HG03457 (cell line): ENCODE data around the gene ECHDC3.

Experiments
- ATAC-seq: cut with Tn5 transposase; IDR thresholded peaks from one replicate; pipeline ENCODE4 v1.9.1; 2021; ENCODE audit warnings: moderate number of reproducible peaks; ENCODE audit not compliant: unreplicated experiment

Gene ECHDC3

GRCh38 chr10:11746883-11747539, 4.8 kb downstream of the ECHDC3 start:
- no peak for ATAC-seq

- no peak for ATAC-seq
Measured at GRCh38 chr10:11748866-11749265, 6.7 kb downstream of the ECHDC3 start.

GRCh38 chr10:11750420-11750819, 8.2 kb downstream of the ECHDC3 start:
- ATAC-seq = no peak

GRCh38 chr10:11754173-11754572, 12.0 kb downstream of the ECHDC3 start:
- no peak for ATAC-seq

GRCh38 chr10:11754620-11755019, 12.4 kb downstream of the ECHDC3 start:
- ATAC-seq = no peak

GRCh38 chr10:11755512-11756263, 13.5 kb downstream of the ECHDC3 start:
- no peak for ATAC-seq

- no peak for ATAC-seq
Measured at GRCh38 chr10:11756766-11757315, 14.7 kb downstream of the ECHDC3 start.

GRCh38 chr10:11757454-11757820, 15.3 kb downstream of the ECHDC3 start:
- no peak for ATAC-seq

GRCh38 chr10:11757821-11758463, 15.8 kb downstream of the ECHDC3 start:
- peak; percentile 93 for ATAC-seq

GRCh38 chr10:11758527-11759236, 16.5 kb downstream of the ECHDC3 start:
- ATAC-seq = no peak

- ATAC-seq = no peak
Measured at GRCh38 chr10:11759347-11759746, 17.2 kb downstream of the ECHDC3 start.

- no peak for ATAC-seq
Measured at GRCh38 chr10:11760151-11760550, 18.0 kb downstream of the ECHDC3 start.

GRCh38 chr10:11760861-11761260, 18.7 kb downstream of the ECHDC3 start:
- ATAC-seq = no peak

GRCh38 chr10:11761431-11761830, 19.2 kb downstream of the ECHDC3 start:
- no peak for ATAC-seq

- ATAC-seq = no peak
Measured at GRCh38 chr10:11762706-11763500, 20.7 kb downstream of the ECHDC3 start.

- no peak for ATAC-seq
Measured at GRCh38 chr10:11763501-11763861, 21.3 kb downstream of the ECHDC3 start.

GRCh38 chr10:11765141-11765540, 23.0 kb downstream of the ECHDC3 start:
- ATAC-seq = no peak

GRCh38 chr10:11772575-11773288, 30.6 kb downstream of the ECHDC3 start:
- ATAC-seq = no peak

- ATAC-seq = no peak
Measured at GRCh38 chr10:11773761-11774441, 31.7 kb downstream of the ECHDC3 start.
